ENCODE results near the gene TBC1D30.

The TBC1D30 gene

DNA sequence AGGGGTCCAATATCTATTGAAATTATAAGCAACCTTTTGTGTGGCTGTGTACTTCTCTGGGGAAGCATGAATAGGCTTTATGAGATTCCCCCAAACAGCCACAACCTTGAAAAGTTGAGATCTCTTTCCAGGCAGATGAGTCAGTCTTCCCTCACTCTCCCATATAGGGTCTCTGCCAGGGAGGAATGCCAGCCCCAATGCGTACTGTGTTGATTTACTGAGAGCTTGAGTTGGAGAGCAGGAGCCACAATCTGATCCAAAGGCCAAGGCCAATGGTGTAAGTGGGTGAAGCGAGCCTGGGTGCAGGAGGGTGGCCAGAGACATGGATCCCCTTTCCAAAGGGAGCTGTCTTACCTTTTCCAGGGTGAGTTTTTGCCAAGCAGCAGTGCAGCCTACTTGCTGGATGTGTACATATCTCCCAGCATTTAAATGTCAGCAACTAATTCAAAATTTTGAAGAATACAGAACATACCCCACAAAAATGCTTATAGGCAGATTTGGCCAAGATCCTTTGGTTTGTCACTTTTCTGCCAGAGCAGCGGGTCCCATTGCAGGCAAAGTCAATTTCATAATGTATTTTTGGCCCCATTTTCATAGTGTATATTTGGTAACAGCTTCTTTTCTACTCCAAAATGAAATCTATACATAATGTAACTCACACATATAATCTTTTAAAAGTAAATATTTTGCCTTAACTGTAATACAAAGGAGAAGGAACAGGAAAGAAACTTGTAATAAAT, 88.2 kb downstream of the TBC1D30 start:
- no peak for DNase-seq

DNA sequence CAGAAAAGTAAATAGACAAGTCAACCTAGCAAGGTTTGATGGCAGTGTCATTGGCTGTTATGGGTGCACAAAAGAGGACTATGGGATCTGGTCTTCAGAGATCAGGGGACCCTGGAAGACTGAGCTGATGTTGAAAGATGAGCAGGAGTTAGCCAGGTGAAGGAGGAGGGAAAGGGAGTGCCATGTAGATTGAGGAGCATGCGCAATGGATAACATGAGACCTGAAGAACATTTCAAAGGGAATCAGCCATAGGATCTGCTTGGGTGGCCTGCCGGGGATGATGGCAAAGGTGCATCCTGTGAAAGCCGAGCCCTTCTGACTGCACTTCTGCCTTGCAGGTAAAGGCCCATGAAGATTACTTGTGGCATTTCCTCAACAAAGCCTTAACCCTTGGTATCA, 90.8 kb downstream of the TBC1D30 start:
- DNase-seq, result no peak

DNA sequence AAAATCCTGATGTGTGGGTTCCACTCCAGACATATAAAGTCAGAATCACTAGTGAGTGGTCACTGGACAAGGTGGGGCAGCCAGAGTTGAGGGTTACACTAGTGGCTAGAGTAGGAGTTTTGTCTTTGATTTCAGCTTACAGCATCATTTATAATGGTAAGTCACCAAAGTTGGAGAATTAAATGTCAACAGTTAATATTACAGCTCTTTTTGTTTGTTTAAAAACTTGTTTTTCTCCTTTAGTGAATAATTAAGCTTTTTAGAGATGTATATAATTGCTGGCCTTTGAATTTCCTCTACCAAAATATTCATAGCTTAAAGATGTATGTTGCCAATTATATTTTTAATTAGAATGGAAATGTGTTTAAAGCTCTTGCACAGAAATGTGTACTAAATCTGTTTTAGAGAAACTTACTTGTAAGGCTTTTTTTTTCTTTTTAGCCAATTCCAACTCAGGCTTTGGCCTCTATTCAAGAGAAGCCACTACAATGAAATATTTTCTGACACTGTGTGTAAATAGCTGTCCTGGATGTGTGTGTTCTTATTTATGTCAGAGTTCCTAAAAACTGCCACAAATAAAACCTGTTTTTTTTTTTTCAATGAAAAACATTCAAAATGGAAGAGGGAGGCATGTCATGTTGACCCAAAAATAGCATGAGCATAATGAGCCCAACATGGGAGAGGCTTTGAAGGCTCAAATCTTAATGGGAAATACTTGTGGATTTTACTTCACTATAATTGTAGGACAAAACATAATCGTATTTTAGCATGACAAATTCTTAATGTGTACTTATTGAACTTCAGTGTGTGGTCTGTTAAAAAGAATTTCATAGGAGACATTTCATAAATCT, 92.2 kb downstream of the TBC1D30 start:
- DNase-seq, result no peak

DNA sequence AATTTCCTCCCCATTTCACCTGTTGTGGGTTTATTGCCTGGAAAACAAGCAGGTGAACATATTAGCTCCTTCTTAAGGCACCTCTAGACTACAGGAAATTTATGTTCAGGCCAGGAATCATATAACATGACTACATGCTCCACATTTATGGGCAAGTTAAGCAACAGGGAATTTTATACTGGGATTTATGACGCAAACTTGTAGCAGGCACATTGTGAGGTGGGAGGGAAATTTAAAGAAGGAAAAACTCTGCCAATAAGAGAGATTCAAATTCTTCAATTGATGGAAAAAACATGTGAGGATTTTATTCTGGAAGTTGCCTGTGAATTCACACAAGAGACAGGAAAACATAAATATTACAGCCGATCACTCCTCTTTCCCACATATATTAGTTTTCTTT, 93.9 kb downstream of the TBC1D30 start:
- no peak for DNase-seq

DNA sequence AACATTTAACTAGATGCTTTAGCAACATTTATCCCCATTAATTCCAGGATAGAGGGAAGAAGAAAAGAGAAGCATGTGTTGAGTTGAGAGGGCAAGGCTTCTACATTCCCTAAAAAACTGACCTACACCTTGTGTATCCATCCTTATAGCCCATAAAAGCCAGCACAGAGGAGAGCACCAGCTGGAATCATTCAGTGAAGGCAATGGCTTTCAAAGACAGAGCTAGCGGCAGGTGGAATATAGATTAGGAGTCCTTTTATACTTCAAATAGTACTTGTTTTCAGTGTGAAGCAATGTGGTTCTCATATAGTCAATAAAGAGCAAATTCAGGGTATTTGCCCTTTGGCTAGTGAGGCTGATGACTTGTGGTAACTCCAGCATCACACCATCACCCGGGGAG, 94.4 kb downstream of the TBC1D30 start:
- DNase-seq, result no peak

DNA sequence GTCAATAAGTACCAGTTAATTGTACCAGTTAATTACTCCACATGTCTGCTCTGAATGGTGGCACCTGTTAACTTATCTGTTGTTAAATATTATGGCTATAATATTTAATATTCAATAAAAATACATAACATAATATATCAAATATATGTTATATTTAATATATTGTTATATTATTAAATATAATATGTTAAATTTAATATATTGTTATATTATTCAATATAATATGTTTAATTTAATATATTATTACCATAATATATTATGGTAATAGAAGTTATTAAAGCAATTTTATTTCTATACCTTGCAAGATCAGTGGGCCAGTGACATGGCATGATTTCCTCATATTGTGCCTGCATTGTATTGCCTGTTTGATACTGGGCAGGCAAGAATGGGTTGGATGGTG, 98.4 kb downstream of the TBC1D30 start:
- DNase-seq, result no peak

DNA sequence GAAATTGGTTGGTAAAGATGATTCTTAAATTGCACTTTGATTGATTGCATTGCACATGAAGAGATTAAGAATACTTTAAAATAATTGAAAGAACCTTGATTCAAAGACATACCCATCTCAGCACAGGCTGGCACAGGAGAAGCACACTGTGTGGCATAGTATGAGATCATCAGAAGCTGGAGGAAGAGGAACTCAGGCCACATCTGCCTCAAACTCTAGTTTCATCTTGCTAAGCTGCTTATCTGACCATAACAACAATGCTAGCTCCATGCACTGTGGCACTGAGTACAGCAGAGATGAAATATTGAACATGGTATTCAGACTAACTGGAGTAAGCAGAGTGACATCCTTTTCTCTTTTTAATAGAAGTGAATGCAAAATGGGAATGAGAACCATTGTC, 99.1 kb downstream of the TBC1D30 start:
- no peak for DNase-seq
